AG08395 (cell line): ENCODE data around the gene TMOD4.

Experiments used
- DNase-seq: peaks from one replicate; pipeline ENCODE4 v3.0.0; 2012; ENCODE audit warnings: mixed read lengths, low spot score

Gene TMOD4

GRCh38 chr1:151142411-151143056, 33.2 kb downstream of the TMOD4 start:
- no peak for DNase-seq

- DNase-seq, result no peak
Observed at GRCh38 chr1:151137789-151138188, 38.0 kb downstream of the TMOD4 start.

- DNase-seq, result no peak
Observed at GRCh38 chr1:151135433-151136385, 40.1 kb downstream of the TMOD4 start.

GRCh38 chr1:151134991-151135390, 40.8 kb downstream of the TMOD4 start:
- no peak for DNase-seq

- DNase-seq, result no peak
Observed at GRCh38 chr1:151134396-151134795, 41.4 kb downstream of the TMOD4 start.

GRCh38 chr1:151133018-151133806, 42.6 kb downstream of the TMOD4 start:
- DNase-seq, result no peak

GRCh38 chr1:151132335-151133017, 43.3 kb downstream of the TMOD4 start:
- no peak for DNase-seq

GRCh38 chr1:151131701-151132334, 44.0 kb downstream of the TMOD4 start:
- DNase-seq, result no peak

GRCh38 chr1:151130987-151131586, 44.7 kb downstream of the TMOD4 start:
- DNase-seq, result peak; percentile 94

- no peak for DNase-seq
Observed at GRCh38 chr1:151128800-151129199, 47.0 kb downstream of the TMOD4 start.

GRCh38 chr1:151124763-151125403, 50.9 kb downstream of the TMOD4 start:
- no peak for DNase-seq
